ENCODE measurements around the gene B3GALNT2. TPM values are rescaled to one million over a fixed set of nuclear protein-coding genes. Genes with fewer than 3 reads are reported as not detected.

The B3GALNT2 gene
- total and polyA plus RNA-seq, 2 of the 8 experiments (the other 6 are each of a cell fraction or from before 2014, with no cell fraction given), result 15.4 to 39.4 TPM

DNA sequence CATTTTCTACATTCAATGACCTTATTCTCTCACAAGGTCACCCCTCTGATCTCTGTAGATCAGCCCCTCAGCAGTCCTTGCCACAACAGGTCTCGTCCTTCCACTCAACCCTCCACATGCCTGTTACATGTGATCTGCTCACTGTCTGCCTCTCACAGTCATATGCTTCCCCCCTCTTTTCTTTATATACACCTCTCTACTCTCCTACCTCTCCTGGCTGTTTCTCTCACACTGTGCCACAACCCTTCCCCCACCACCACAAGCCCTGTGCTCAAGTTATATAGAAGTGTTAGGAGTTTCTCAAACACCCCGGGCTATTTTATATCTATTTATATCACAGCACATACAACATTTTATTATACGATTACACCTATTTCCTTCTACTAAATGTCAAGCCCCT lies 12.6 kb downstream of the B3GALNT2 start:
- no peak overlapping the region for H3K27ac ChIP-seq (ENCODE audit: low read depth, low read length)
- no peak overlapping the region for H3K23ac ChIP-seq (ENCODE audit: insufficient read length)
- H2AFZ ChIP-seq (ENCODE audit: low read length), result no peak overlapping the region
- H3K27me3 ChIP-seq (replicated peaks in 1 of 4; ENCODE audit: control insufficient read depth in 3 of 4, extremely low read depth in 1 of 4, insufficient read depth in 3 of 4, low read length in 3 of 4), result no peaks in the 10 kb centered on the region
- H3K79me2 ChIP-seq (ENCODE audit: control insufficient read depth in 1 of 2, insufficient read depth in 2 of 2, low read length in 2 of 2), result peaks cover 0 to 6% of the 10 kb centered on the region in 2 experiments; a peak in 2 of 4 replicates
- ChIA-PET CTCF (ENCODE audit: partially characterized antibody) (no interaction called here), POLR2A (ENCODE audit: partially characterized antibody) (no interaction called here)
- no peak overlapping the region for H3K9ac ChIP-seq (replicated peaks in 1 of 4; ENCODE audit: extremely low read depth in 1 of 4, low read depth in 3 of 4, low read length in 3 of 4)
- no peak for DNase-seq (ENCODE audit: low read depth in 1 of 2, low spot score in 2 of 2)
- no peak overlapping the region for H3K4me2 ChIP-seq (ENCODE audit: insufficient read depth in 1 of 2, low read depth in 2 of 2, low read length in 2 of 2)
- no peak overlapping the region for H4K91ac ChIP-seq (replicated peaks; ENCODE audit: insufficient read length, low read length)
- H3K4ac ChIP-seq (replicated peaks; ENCODE audit: insufficient read length, low read depth, low read length), result no peak overlapping the region
- peaks cover 0 to 4% of the 10 kb centered on the region in 2 experiments for H4K20me1 ChIP-seq (replicated peaks in 1 of 2; ENCODE audit: control insufficient read depth in 1 of 2, insufficient read depth in 2 of 2, low read length in 2 of 2)
- no peak overlapping the region for H2BK12ac ChIP-seq (ENCODE audit: low read depth, low read length)
- H3K56ac ChIP-seq (replicated peaks; ENCODE audit: insufficient read length, low read depth, low read length), result no peak overlapping the region
- H4K8ac ChIP-seq (ENCODE audit: extremely low read depth, insufficient read depth, low read length), result no peak overlapping the region
- 91 to 100% methylated on average over 1 to 3 of the region's 3 CpGs for WGBS, 2 experiments (ENCODE audit: extremely low coverage in 1 of 2, insufficient coverage in 1 of 2, insufficient read length in 1 of 2, insufficient replicate concordance in 2 of 2, low coverage in 1 of 2, low lambda C conversion rate in 2 of 2, missing lambda C conversion rate in 1 of 2)
- TF ChIP-seq YY1 (IDR thresholded peaks at IDR 0.05; ENCODE audit: low read depth, low read length), result no peak
- no peak for TF ChIP-seq CTBP2 (IDR thresholded peaks at IDR 0.05; ENCODE audit: borderline replicate concordance, insufficient read depth, insufficient read length, low read length)
- TF ChIP-seq ASH2L (IDR thresholded peaks at IDR 0.05; ENCODE audit: low read length), result no peak
- no peak for TF ChIP-seq JUN (IDR thresholded peaks at IDR 0.05; ENCODE audit: low read depth, low read length)
- TF ChIP-seq NRF1 (IDR thresholded peaks at IDR 0.05; ENCODE audit: low read depth, low read length), result no peak
- no peaks in the 10 kb centered on the region for H3K79me1 ChIP-seq (ENCODE audit: low read depth, low read length)
- H3K4me3 ChIP-seq (ENCODE audit: extremely low read depth in 1 of 4, insufficient read depth in 2 of 4, low read depth in 3 of 4, low read length in 4 of 4), result no peak overlapping the region
- H2BK120ac ChIP-seq (replicated peaks; ENCODE audit: low read depth, low read length), result no peak overlapping the region
- no peaks in the 10 kb centered on the region for H3K4me1 ChIP-seq (replicated peaks in 1 of 4; ENCODE audit: control insufficient read depth in 3 of 4, insufficient read depth in 4 of 4, low read length in 3 of 4)
- no peak overlapping the region for H2AK5ac ChIP-seq (ENCODE audit: low read depth, low read length)
- no peak overlapping the region for H2BK5ac ChIP-seq (ENCODE audit: low read depth, low read length)
- no peak overlapping the region for H4K5ac ChIP-seq (ENCODE audit: insufficient read length, low read depth, low read length)
- peaks cover 4 to 42% (median 14%) of the 10 kb centered on the region in 4 experiments; a peak in 7 of 8 replicates for H3K36me3 ChIP-seq (ENCODE audit: control insufficient read depth in 2 of 4, insufficient read depth in 4 of 4, low read length in 3 of 4)
- no peak overlapping the region for H3K18ac ChIP-seq (ENCODE audit: extremely low read depth, low read length)
- no peaks in the 10 kb centered on the region for H3K23me2 ChIP-seq (ENCODE audit: low read depth, low read length)
- no peak overlapping the region for H3K14ac ChIP-seq (ENCODE audit: insufficient read length)
- no peak for FAIRE-seq
- no peak overlapping the region for H2BK20ac ChIP-seq (ENCODE audit: low read length)
- H3K9me3 ChIP-seq (ENCODE audit: insufficient read depth in 2 of 2, low read depth in 1 of 2, low read length in 1 of 2), result no peaks in the 10 kb centered on the region
- no peak overlapping the region for H2BK15ac ChIP-seq (ENCODE audit: low read length)

Measured in H1 (cell line).